Smooth muscle cell (in vitro differentiated cells): Measurements from ENCODE around the gene ICE2. TPM values are rescaled to one million over a fixed set of nuclear protein-coding genes. Genes with fewer than 3 reads are reported as not detected.

Experiments
- DNase-seq: peaks from one replicate; lab custom pipeline; 2025; ENCODE audit not compliant: unreplicated experiment; lab: John Stamatoyannopoulos, UW
- H2AFZ ChIP-seq: fragments of 200-600 bp; sonication (generic); 2 replicates; pipeline ENCODE4 v1.6.0; 2016; ENCODE audit warnings: antibody characterized with exemption, low read depth, mild to moderate bottlenecking
- H3F3A ChIP-seq: fragments of 200-600 bp; sonication (generic); 2 replicates; pipeline ENCODE4 v1.6.0; 2017; ENCODE audit warnings: antibody characterized with exemption, low read depth
- H3K27ac ChIP-seq: fragments of 200-600 bp; sonication (generic); 2 replicates; pipeline ENCODE4 v1.5.1; 2016; ENCODE audit warnings: low read depth, mild to moderate bottlenecking
- H3K27me3 ChIP-seq: fragments of 200-600 bp; sonication (generic); 2 replicates; pipeline ENCODE4 v1.6.1; 2016; ENCODE audit warnings: low read depth, mild to moderate bottlenecking
- H3K36me3 ChIP-seq: fragments of 200-600 bp; sonication (generic); 2 replicates; pipeline ENCODE4 v1.5.1; 2016; ENCODE audit warnings: low read depth
- H3K4me1 ChIP-seq: fragments of 200-600 bp; sonication (generic); 2 replicates; pipeline ENCODE4 v1.5.1; 2016; ENCODE audit warnings: low read depth
- H3K4me2 ChIP-seq: fragments of 200-600 bp; sonication (generic); 2 replicates; pipeline ENCODE4 v1.6.0; 2016; ENCODE audit warnings: mild to moderate bottlenecking
- H3K4me3 ChIP-seq: fragments of 200-600 bp; sonication (generic); 2 replicates; pipeline ENCODE4 v1.5.1; 2016; ENCODE audit warnings: mild to moderate bottlenecking
- H3K79me2 ChIP-seq: fragments of 200-600 bp; sonication (generic); 2 replicates; pipeline ENCODE4 v1.6.0; 2016; ENCODE audit warnings: low read depth, mild to moderate bottlenecking
- H3K9ac ChIP-seq: fragments of 200-600 bp; sonication (generic); 2 replicates; pipeline ENCODE4 v1.6.0; 2016; ENCODE audit warnings: low read depth
- H3K9me3 ChIP-seq: fragments of 200-600 bp; sonication (generic); replicated peaks from 2 replicates; pipeline ENCODE4 v1.5.1; 2016; ENCODE audit warnings: low read depth
- H4K20me1 ChIP-seq: fragments of 200-600 bp; sonication (generic); 2 replicates; pipeline ENCODE4 v1.6.0; 2016; ENCODE audit warnings: low read depth
- CTCF ChIP-seq: fragments of 200-600 bp; sonication (generic); IDR thresholded peaks from 2 replicates; pipeline ENCODE4 v1.5.1; 2017; ENCODE audit warnings: borderline replicate concordance, mild to moderate bottlenecking, antibody characterized with exemption; ENCODE audit not compliant: insufficient read depth, poor library complexity, severe bottlenecking
- WGBS: methylation state at CpG from one replicate; pipeline ENCODE4 v1.1.7; 2016; ENCODE audit warnings: low lambda C conversion rate; 5-methylcytosine and 5-hydroxymethylcytosine counted together
- polyA plus RNA-seq: library from polyadenylated mRNA; unstranded; fragments of >200 nt; fragmentation: Nextera tagmentation; extraction: Ambion mirVana; gene quantifications from 2 replicates; pipeline ENCODE4 v1.2.1, GENCODE V29; 2016
- total RNA-seq: library from RNA; depleted of rRNA; stranded (reverse); fragments of >200 nt; gene quantifications from 2 replicates; pipeline ENCODE4 v1.2.3, GENCODE V29; 2014

ICE2 gene
- total and polyA plus RNA-seq, 2 experiments from 2014 or later, result 15.2 to 17.3 TPM

GRCh38 chr15:60371175-60372051 is 107.5 kb downstream of the ICE2 start:
- Histone ChIP-seq H3K27me3 (no peaks in the 10 kb centered on the region), H3K36me3 (no peaks in the 10 kb centered on the region), H3K27ac (peak overlapping the region; percentile 99), H3K9ac (peak overlapping the region; percentile 87), H2AFZ (no peak overlapping the region), H3K9me3 (no peaks in the 10 kb centered on the region), H3K4me3 (no peak overlapping the region), H3K4me1 (peaks cover 74% of the 10 kb centered on the region), H3K79me2 (peaks cover 58% of the 10 kb centered on the region), H3F3A (peaks cover 49% of the 10 kb centered on the region), H3K4me2 (peak overlapping the region; percentile 61), H4K20me1 (peaks cover 49% of the 10 kb centered on the region)
- 40% methylated on average over 20 of the region's 20 CpGs for WGBS
- TF ChIP-seq CTCF, result no peak
- peak; percentile 30 for DNase-seq

- Histone ChIP-seq H3K4me1 (peaks cover 69% of the 10 kb centered on the region), H3F3A (peaks cover 47% of the 10 kb centered on the region), H4K20me1 (peaks cover 43% of the 10 kb centered on the region), H3K27me3 (no peaks in the 10 kb centered on the region), H3K27ac (peak overlapping the region; percentile 99), H3K4me2 (peak overlapping the region; percentile 32), H3K9ac (peak overlapping the region; percentile 71), H3K9me3 (no peaks in the 10 kb centered on the region), H3K79me2 (peaks cover 52% of the 10 kb centered on the region), H3K4me3 (no peak overlapping the region), H3K36me3 (no peaks in the 10 kb centered on the region), H2AFZ (no peak overlapping the region)
- DNase-seq, result no peak
- WGBS, result 43% methylated on average over 1 of the region's 1 CpG
- no peak for TF ChIP-seq CTCF
Observed at GRCh38 chr15:60370869-60371136, 108.1 kb downstream of the ICE2 start.

- Histone ChIP-seq H2AFZ (no peak overlapping the region), H3K9me3 (no peaks in the 10 kb centered on the region), H3K4me1 (peaks cover 64% of the 10 kb centered on the region), H3K4me3 (no peak overlapping the region), H3K27ac (peak overlapping the region; percentile 99), H3K4me2 (peak overlapping the region; percentile 32), H3F3A (peaks cover 50% of the 10 kb centered on the region), H3K9ac (peak overlapping the region; percentile 71), H4K20me1 (peaks cover 41% of the 10 kb centered on the region), H3K27me3 (no peaks in the 10 kb centered on the region), H3K36me3 (no peaks in the 10 kb centered on the region), H3K79me2 (peaks cover 53% of the 10 kb centered on the region)
- 84% methylated on average over 9 of the region's 9 CpGs for WGBS
- no peak for TF ChIP-seq CTCF
- no peak for DNase-seq
Observed at GRCh38 chr15:60370105-60370868, 108.7 kb downstream of the ICE2 start.
